H1 (cell line): Measurements from ENCODE around the gene WDR27. TPM values are rescaled to one million over a fixed set of nuclear protein-coding genes. Genes with fewer than 3 reads are reported as not detected.

Experiments
- CTCF ChIA-PET: fragments of 300-600 bp; sonication (Branson Sonifier 250); formaldehyde crosslinking; loops from one replicate; lab custom pipeline; 2021; ENCODE audit not compliant: partially characterized antibody; lab: Charles Lee
- POLR2A ChIA-PET: fragments of 300-600 bp; sonication (Branson Sonifier 250); formaldehyde crosslinking; loops from one replicate; lab custom pipeline; 2021; ENCODE audit warnings: inconsistent platforms; ENCODE audit not compliant: partially characterized antibody; lab: Charles Lee
- DNase-seq, 2 experiments: peaks; one replicate each; pipeline versions ENCODE4 v3.0.0 to v3.0.0-alpha.2; 2010 to 2022; ENCODE audit warnings: low spot score in 2 of 2, low read depth in 1 of 2, mixed read lengths in 1 of 2
- FAIRE-seq: peaks from 2 replicates; lab custom pipeline; 2011; peaks lifted over from hg19 to GRCh38; lab: Jason Lieb, UNC
- H2AFZ ChIP-seq: 2 replicates; pipeline ENCODE4 v1.8.1; 2012; ENCODE audit warnings: low read length, inconsistent platforms
- H2AK5ac ChIP-seq: 2 replicates; pipeline ENCODE4 v1.6.1; 2013; ENCODE audit warnings: low read depth, low read length
- H2BK120ac ChIP-seq: replicated peaks from 2 replicates; pipeline ENCODE3; 2013; ENCODE audit warnings: low read depth, low read length, inconsistent platforms
- H2BK12ac ChIP-seq: 2 replicates; pipeline ENCODE4 v1.6.1; 2013; ENCODE audit warnings: low read depth, low read length
- H2BK15ac ChIP-seq: 2 replicates; pipeline ENCODE4 v1.6.1; 2013; ENCODE audit warnings: low read length
- H2BK20ac ChIP-seq: 2 replicates; pipeline ENCODE4 v1.6.1; 2013; ENCODE audit warnings: low read length
- H2BK5ac ChIP-seq: 2 replicates; pipeline ENCODE4 v1.6.1; 2013; ENCODE audit warnings: low read depth, low read length
- H3K14ac ChIP-seq: 2 replicates; pipeline ENCODE4 v1.6.1; 2013; ENCODE audit warnings: inconsistent platforms; ENCODE audit not compliant: insufficient read length
- H3K18ac ChIP-seq: 2 replicates; pipeline ENCODE4 v1.6.1; 2013; ENCODE audit warnings: low read length; ENCODE audit errors: extremely low read depth
- H3K23ac ChIP-seq: 2 replicates; pipeline ENCODE4 v1.6.1; 2013; ENCODE audit warnings: inconsistent platforms; ENCODE audit not compliant: insufficient read length
- H3K23me2 ChIP-seq: 2 replicates; pipeline ENCODE4 v1.6.1; 2013; ENCODE audit warnings: low read depth, low read length
- H3K27ac ChIP-seq: 2 replicates; pipeline ENCODE4 v1.6.1; 2011; ENCODE audit warnings: low read depth, low read length, inconsistent platforms
- H3K27me3 ChIP-seq, 4 experiments: replicated peaks in 1 of 4; 1 replicate in 1 of 4; 2 replicates in 3 of 4; pipeline versions ENCODE4 v1.6.1 to v1.8.1; 2011 to 2013; ENCODE audit warnings: low read length in 3 of 4, mild to moderate bottlenecking in 3 of 4, inconsistent platforms in 2 of 4, mixed read lengths in 2 of 4, moderate library complexity in 1 of 4; ENCODE audit not compliant: control insufficient read depth in 3 of 4, insufficient read depth in 3 of 4; ENCODE audit errors: extremely low read depth in 1 of 4
- H3K36me3 ChIP-seq, 4 experiments: 2 replicates each; pipeline versions ENCODE4 v1.6.1 to v1.8.1; 2011 to 2013; ENCODE audit warnings: mild to moderate bottlenecking in 4 of 4, low read length in 3 of 4, moderate library complexity in 2 of 4, control low read depth in 1 of 4, inconsistent platforms in 1 of 4; ENCODE audit not compliant: insufficient read depth in 4 of 4, control insufficient read depth in 2 of 4
- H3K4ac ChIP-seq: replicated peaks from 2 replicates; pipeline ENCODE3; 2013; ENCODE audit warnings: low read length, low read depth, mixed read lengths, inconsistent platforms; ENCODE audit not compliant: insufficient read length
- H3K4me1 ChIP-seq, 4 experiments: replicated peaks in 1 of 4; 1 replicate in 1 of 4; 2 replicates in 3 of 4; pipeline versions ENCODE4 v1.6.1 to v1.8.1; 2011 to 2013; ENCODE audit warnings: low read length in 3 of 4, inconsistent platforms in 2 of 4, mixed read lengths in 1 of 4; ENCODE audit not compliant: insufficient read depth in 4 of 4, control insufficient read depth in 3 of 4
- H3K4me2 ChIP-seq, 2 experiments: 2 replicates each; pipeline versions ENCODE4 v1.6.1 to v1.8.1; 2011 to 2013; ENCODE audit warnings: low read depth in 2 of 2, low read length in 2 of 2, control low read depth in 1 of 2, inconsistent platforms in 1 of 2, mild to moderate bottlenecking in 1 of 2; ENCODE audit not compliant: insufficient read depth in 1 of 2
- H3K4me3 ChIP-seq, 4 experiments: fragments of 200-600, 300-600 bp in 1 of 4; sonication (generic), shearing (Covaris generic), sonication (Bioruptor Twin) in 1 of 4; 2 replicates each; pipeline versions ENCODE4 v1.5.1 to v1.8.1; 2011 to 2016; ENCODE audit warnings: low read length in 4 of 4, low read depth in 3 of 4, control low read depth in 2 of 4, inconsistent platforms in 2 of 4, mild to moderate bottlenecking in 2 of 4, mixed read lengths in 1 of 4, moderate library complexity in 1 of 4; ENCODE audit not compliant: insufficient read depth in 2 of 4; ENCODE audit errors: extremely low read depth in 1 of 4
- H3K56ac ChIP-seq: replicated peaks from 2 replicates; pipeline ENCODE3; 2013; ENCODE audit warnings: low read depth, mild to moderate bottlenecking, mixed read lengths, low read length, inconsistent platforms; ENCODE audit not compliant: insufficient read length
- H3K79me1 ChIP-seq: 2 replicates; pipeline ENCODE4 v1.6.1; 2013; ENCODE audit warnings: low read depth, low read length, control low read depth
- H3K79me2 ChIP-seq, 2 experiments: 2 replicates each; pipeline versions ENCODE4 v1.6.1 to v1.8.1; 2012 to 2013; ENCODE audit warnings: low read length in 2 of 2, mild to moderate bottlenecking in 2 of 2, inconsistent platforms in 1 of 2; ENCODE audit not compliant: insufficient read depth in 2 of 2, control insufficient read depth in 1 of 2
- H3K9ac ChIP-seq, 4 experiments: replicated peaks in 1 of 4; 1 replicate in 1 of 4; 2 replicates in 3 of 4; pipeline versions ENCODE4 v1.6.1 to v1.8.1; 2011 to 2013; ENCODE audit warnings: low read depth in 3 of 4, low read length in 3 of 4, control low read depth in 2 of 4, mild to moderate bottlenecking in 2 of 4, moderate library complexity in 2 of 4, inconsistent platforms in 1 of 4; ENCODE audit errors: extremely low read depth in 1 of 4
- H3K9me3 ChIP-seq, 2 experiments: 2 replicates each; pipeline versions ENCODE4 v1.6.1 to v1.8.1; 2012 to 2013; ENCODE audit warnings: mild to moderate bottlenecking in 2 of 2, moderate library complexity in 2 of 2, control low read depth in 1 of 2, inconsistent platforms in 1 of 2, low read depth in 1 of 2, low read length in 1 of 2, mixed read lengths in 1 of 2; ENCODE audit not compliant: insufficient read depth in 2 of 2
- H4K20me1 ChIP-seq, 2 experiments: replicated peaks in 1 of 2; 2 replicates each; pipeline versions ENCODE3 to v1.8.1; 2011 to 2013; ENCODE audit warnings: inconsistent platforms in 2 of 2, low read length in 2 of 2, mild to moderate bottlenecking in 1 of 2; ENCODE audit not compliant: insufficient read depth in 2 of 2, control insufficient read depth in 1 of 2
- H4K5ac ChIP-seq: 2 replicates; pipeline ENCODE4 v1.6.1; 2013; ENCODE audit warnings: low read length, low read depth, mixed read lengths, inconsistent platforms; ENCODE audit not compliant: insufficient read length
- H4K8ac ChIP-seq: 2 replicates; pipeline ENCODE4 v1.8.0; 2013; ENCODE audit warnings: mild to moderate bottlenecking, moderate library complexity, low read length, inconsistent platforms; ENCODE audit not compliant: insufficient read depth; ENCODE audit errors: extremely low read depth
- H4K91ac ChIP-seq: replicated peaks from 2 replicates; pipeline ENCODE3; 2013; ENCODE audit warnings: low read length, mixed read lengths, inconsistent platforms; ENCODE audit not compliant: insufficient read length
- CREB1 ChIP-seq: IDR thresholded peaks from 2 replicates; pipeline ENCODE4 v1.6.1; 2012; ENCODE audit warnings: inconsistent platforms
- KDM1A ChIP-seq: fragments of 200-600, 300-600 bp; sonication (generic); IDR thresholded peaks from 2 replicates; pipeline ENCODE4 v1.7.1; 2016; ENCODE audit warnings: mild to moderate bottlenecking, low read length, borderline replicate concordance
- NRF1 ChIP-seq: IDR thresholded peaks from 2 replicates; pipeline ENCODE4 v1.6.1; 2011; ENCODE audit warnings: mild to moderate bottlenecking, low read depth, low read length, improper control_type of control experiment
- RBBP5 ChIP-seq: IDR thresholded peaks from 2 replicates; pipeline ENCODE4 v1.7.1; 2012; ENCODE audit warnings: low read depth, mild to moderate bottlenecking, inconsistent platforms, low read length, moderate library complexity, borderline replicate concordance
- SAP30 ChIP-seq: fragments of 300-600 bp; sonication (generic); IDR thresholded peaks from 2 replicates; pipeline ENCODE4 v1.7.1; 2012; ENCODE audit warnings: low read length, moderate library complexity, mild to moderate bottlenecking, inconsistent platforms; ENCODE audit not compliant: insufficient read depth, insufficient replicate concordance
- WGBS, 2 experiments: shearing (Covaris generic) in 1 of 2; methylation state at CpG; one replicate each; pipeline versions ENCODE4 v1.1.6 to v1.1.7; 2013 to 2015; ENCODE audit warnings: low lambda C conversion rate in 2 of 2, mixed read lengths in 2 of 2, inconsistent platforms in 1 of 2, low coverage in 1 of 2, missing lambda C conversion rate in 1 of 2; ENCODE audit not compliant: insufficient replicate concordance in 2 of 2, insufficient coverage in 1 of 2, insufficient read length in 1 of 2; ENCODE audit errors: extremely low coverage in 1 of 2, missing lambda C conversion rate in 1 of 2; 5-methylcytosine and 5-hydroxymethylcytosine counted together
- polyA plus RNA-seq, 7 experiments: library from polyadenylated mRNA; depleted of rRNA in 3 of 7; stranded (reverse) in 5 of 7; unstranded in 2 of 7; fragments of >200 nt in 5 of 7; fragments of 200-250 nt in 2 of 7; gene quantifications; 1 replicate in 5 of 7; 2 replicates in 1 of 7; 4 replicates in 1 of 7; pipeline versions ENCODE4 v1.2.1 to v1.2.3, GENCODE V29; 2011 to 2013; ENCODE audit warnings: missing spikeins in 2 of 7, mixed read lengths in 2 of 7
- total RNA-seq: library from RNA; stranded (reverse); fragmentation: NEBNext Ultra II Directional; extraction: Animal tissue kit (Norgen Biotek cat#: 25700); gene quantifications from 2 replicates; pipeline ENCODE4 v1.2.1, GENCODE V29; 2021

The WDR27 gene
- total and polyA plus RNA-seq, 2 of the 8 experiments (the other 6 are each of a cell fraction or from before 2014, with no cell fraction given) = 53.6 to 68.6 TPM

GRCh38 chr6:169559592-169559991 is 142.2 kb downstream of the WDR27 start:
- Histone ChIP-seq H4K8ac (no peak overlapping the region), H3K23ac (no peak overlapping the region), H2BK20ac (no peak overlapping the region), H3K4me3 (no peak overlapping the region), H2BK120ac (no peak overlapping the region), H3K56ac (no peak overlapping the region), H4K5ac (no peak overlapping the region), H3K27ac (no peak overlapping the region), H3K23me2 (no peaks in the 10 kb centered on the region), H2BK5ac (no peak overlapping the region), H3K4ac (no peak overlapping the region), H3K27me3 (no peaks in the 10 kb centered on the region), H3K4me2 (no peak overlapping the region), H3K36me3 (peaks cover 0 to 3% (median 1%) of the 10 kb centered on the region in 4 experiments; a peak in 1 of 8 replicates), H2BK15ac (no peak overlapping the region), H2BK12ac (no peak overlapping the region), H2AK5ac (no peak overlapping the region), H4K20me1 (peaks cover 0 to 2% of the 10 kb centered on the region in 2 experiments), H3K79me1 (no peaks in the 10 kb centered on the region; the same call in 1 of the 2 replicates), H3K18ac (no peak overlapping the region), H3K9ac (no peak overlapping the region), H3K9me3 (no peaks in the 10 kb centered on the region), H3K14ac (no peak overlapping the region), H3K4me1 (peaks cover 0 to 2% (median 0%) of the 10 kb centered on the region in 4 experiments; a peak in 1 of 7 replicates), H4K91ac (no peak overlapping the region), H3K79me2 (no peaks in the 10 kb centered on the region), H2AFZ (no peak overlapping the region)
- DNase-seq = no peak
- ChIA-PET POLR2A (no interaction called here), CTCF (no interaction called here)
- WGBS, 2 experiments = 88% methylated on average over 10 of the region's 10 CpGs; no CpG with 5 or more reads in 1 of the 2 experiments
- no peak for TF ChIP-seq CREB1
- TF ChIP-seq RBBP5 = no peak
- no peak for TF ChIP-seq KDM1A
- no peak for TF ChIP-seq NRF1
- no peak for TF ChIP-seq SAP30
- no peak for FAIRE-seq
